Keratinocyte (primary cell): ENCODE data around the gene RHEB. TPM values are rescaled to one million over a fixed set of nuclear protein-coding genes. Genes with fewer than 3 reads are reported as not detected.
A peak's percentile ranks its signal among the peaks of the same experiment; 100 is the strongest.

Experiments
- DNase-seq: peaks from one replicate; pipeline ENCODE4 v3.0.0-alpha.2; 2011; ENCODE audit warnings: low read depth, missing footprints, low spot score
- FAIRE-seq: peaks from 2 replicates; lab custom pipeline; 2011; peaks lifted over from hg19 to GRCh38; lab: Jason Lieb, UNC
- H2AFZ ChIP-seq: 2 replicates; pipeline ENCODE4 v1.6.0; 2012; ENCODE audit warnings: low read length, control low read depth, inconsistent platforms; ENCODE audit not compliant: control insufficient read depth
- H3K27ac ChIP-seq: 2 replicates; pipeline ENCODE4 v1.5.1; 2011; ENCODE audit warnings: low read length; ENCODE audit not compliant: control insufficient read depth, insufficient read depth
- H3K27me3 ChIP-seq: 3 replicates; pipeline ENCODE4 v1.6.0; 2011; ENCODE audit warnings: low read length; ENCODE audit not compliant: control insufficient read depth, insufficient read depth; ENCODE audit errors: extremely low read depth
- H3K36me3 ChIP-seq, 2 experiments: 2 replicates in 1 of 2; 3 replicates in 1 of 2; pipeline ENCODE4 v1.5.1; 2011; ENCODE audit warnings: low read length in 2 of 2, mild to moderate bottlenecking in 1 of 2; ENCODE audit not compliant: control insufficient read depth in 2 of 2, insufficient read depth in 2 of 2; ENCODE audit errors: extremely low read depth in 1 of 2
- H3K4me1 ChIP-seq: 3 replicates; pipeline ENCODE4 v1.5.1; 2011; ENCODE audit warnings: low read length; ENCODE audit not compliant: control insufficient read depth, insufficient read depth; ENCODE audit errors: extremely low read depth
- H3K4me2 ChIP-seq: 3 replicates; pipeline ENCODE4 v1.6.0; 2011; ENCODE audit warnings: low read depth, low read length; ENCODE audit not compliant: control insufficient read depth, insufficient read depth; ENCODE audit errors: extremely low read depth
- H3K4me3 ChIP-seq, 3 experiments: fragments of 200-600 bp in 1 of 3; sonication (generic) in 1 of 3; 2 replicates in 2 of 3; 3 replicates in 1 of 3; pipeline ENCODE4 v1.5.1; 2011 to 2016; ENCODE audit warnings: low read length in 3 of 3, mild to moderate bottlenecking in 3 of 3, control low read depth in 2 of 3, inconsistent platforms in 1 of 3, low read depth in 1 of 3, mixed read lengths in 1 of 3, mixed run types in 1 of 3, moderate library complexity in 1 of 3; ENCODE audit not compliant: control insufficient read depth in 2 of 3, insufficient read depth in 2 of 3; ENCODE audit errors: extremely low read depth in 1 of 3
- H3K79me2 ChIP-seq: 2 replicates; pipeline ENCODE4 v1.6.0; 2012; ENCODE audit warnings: low read length; ENCODE audit not compliant: control insufficient read depth, insufficient read depth
- H3K9ac ChIP-seq: 3 replicates; pipeline ENCODE4 v1.6.0; 2011; ENCODE audit warnings: low read length; ENCODE audit not compliant: control insufficient read depth, insufficient read depth; ENCODE audit errors: extremely low read depth
- H3K9me1 ChIP-seq: 3 replicates; pipeline ENCODE4 v1.6.0; 2011; ENCODE audit warnings: low read length; ENCODE audit not compliant: control insufficient read depth, insufficient read depth; ENCODE audit errors: extremely low read depth
- H3K9me3 ChIP-seq: 2 replicates; pipeline ENCODE4 v1.5.1; 2012; ENCODE audit warnings: low read depth, low read length; ENCODE audit not compliant: control insufficient read depth
- H4K20me1 ChIP-seq: 3 replicates; pipeline ENCODE4 v1.6.0; 2011; ENCODE audit warnings: low read length; ENCODE audit not compliant: control insufficient read depth, insufficient read depth; ENCODE audit errors: extremely low read depth
- CTCF ChIP-seq, 3 experiments: IDR thresholded peaks in 1 of 3; conservative IDR thresholded peaks in 1 of 3; optimal IDR thresholded peaks in 1 of 3; 2 replicates in 2 of 3; 3 replicates in 1 of 3; pipeline versions ENCODE3 to v1.5.1; 2011; ENCODE audit warnings: low read length in 3 of 3, mild to moderate bottlenecking in 3 of 3, moderate library complexity in 2 of 3, control low read depth in 1 of 3, inconsistent platforms in 1 of 3; ENCODE audit not compliant: insufficient read depth in 2 of 3; ENCODE audit errors: extremely low read depth in 1 of 3
- EZH2 ChIP-seq: IDR thresholded peaks from one replicate; pipeline ENCODE4 v1.6.1; 2012; ENCODE audit warnings: inconsistent platforms, mild to moderate bottlenecking, low read length, moderate library complexity
- dilution Hi-C: fragments of 300-500 bp; cut with MboI; formaldehyde crosslinking; loops from one replicate; pipeline ENCODE4 v1.7.0; 2020; ENCODE audit warnings: low sequenced_read_pairs; ENCODE audit not compliant: extremely low pct_ligation_motif_present
- polyA plus RNA-seq, 5 experiments: library from polyadenylated mRNA; depleted of rRNA in 3 of 5; stranded (reverse) in 3 of 5; stranded (forward) in 1 of 5; unstranded in 1 of 5; fragments of >200 nt; gene quantifications; 1 replicate in 1 of 5; 2 replicates in 3 of 5; 3 replicates in 1 of 5; pipeline versions ENCODE4 v1.2.1 to v1.2.3, GENCODE V29; 2011 to 2012; ENCODE audit warnings: missing spikeins in 2 of 5, low read depth in 1 of 5, low replicate concordance in 1 of 5

RHEB gene
- polyA plus RNA-seq, 1 donor (not counting 4 experiments of a cell fraction or from before 2014, with no cell fraction given), result 138 TPM

GRCh38 chr7:151503902-151504714 is 15.6 kb downstream of the RHEB start:
- Histone ChIP-seq H3K27ac (peak overlapping the region; percentile 62), H3K9me3 (no peaks in the 10 kb centered on the region), H3K4me1 (peaks cover 38% of the 10 kb centered on the region), H3K79me2 (peaks cover 99% of the 10 kb centered on the region), H4K20me1 (peaks cover 14% of the 10 kb centered on the region), H3K9ac (no peak overlapping the region), H3K4me2 (no peak overlapping the region), H3K27me3 (no peaks in the 10 kb centered on the region), H3K4me3 (no peak overlapping the region), H3K36me3 (no peaks in the 10 kb centered on the region), H2AFZ (no peak overlapping the region), H3K9me1 (peaks cover 2% of the 10 kb centered on the region)
- TF ChIP-seq EZH2, result no peak
- TF ChIP-seq CTCF (optimal IDR thresholded peaks at IDR 0.05 in 1 of 3, IDR thresholded peaks at IDR 0.05 in 1 of 3, conservative IDR thresholded peaks at IDR 0.05 in 1 of 3; ENCODE audit: extremely low read depth in 1 of 3, insufficient read depth in 2 of 3, low read length in 3 of 3), result no peak
- DNase-seq (no peak), FAIRE-seq (peak; percentile 83)
- dilution Hi-C loops, result no loop called here

GRCh38 chr7:151501676-151502075 is 18.0 kb downstream of the RHEB start:
- peaks cover 9% of the 10 kb centered on the region for H3K9me1 ChIP-seq
- dilution Hi-C loops, result no loop called here
- no peak overlapping the region for H3K4me3 ChIP-seq
- peaks cover 20% of the 10 kb centered on the region for H4K20me1 ChIP-seq
- TF ChIP-seq EZH2 (no peak), CTCF (optimal IDR thresholded peaks at IDR 0.05 in 1 of 3, IDR thresholded peaks at IDR 0.05 in 1 of 3, conservative IDR thresholded peaks at IDR 0.05 in 1 of 3; ENCODE audit: extremely low read depth in 1 of 3, insufficient read depth in 2 of 3, low read length in 3 of 3) (no peak)
- H3K4me1 ChIP-seq, result peaks cover 31% of the 10 kb centered on the region
- no peak for FAIRE-seq
- no peak overlapping the region for H3K9ac ChIP-seq
- no peaks in the 10 kb centered on the region for H3K36me3 ChIP-seq
- no peaks in the 10 kb centered on the region for H3K9me3 ChIP-seq
- no peak for DNase-seq
- H3K27ac ChIP-seq, result no peak overlapping the region
- H3K4me2 ChIP-seq, result no peak overlapping the region
- H3K27me3 ChIP-seq, result no peaks in the 10 kb centered on the region
- H2AFZ ChIP-seq, result no peak overlapping the region
- H3K79me2 ChIP-seq, result peaks cover 100% of the 10 kb centered on the region
